ENCODE measurements around the gene DNAH9.

DNAH9 gene

GRCh38 chr17:11668618-11669017, 70.3 kb downstream of the DNAH9 start:
- DNase-seq, result no peak

- DNase-seq, result no peak
Measured at GRCh38 chr17:11671126-11671525, 72.9 kb downstream of the DNAH9 start.

DNA sequence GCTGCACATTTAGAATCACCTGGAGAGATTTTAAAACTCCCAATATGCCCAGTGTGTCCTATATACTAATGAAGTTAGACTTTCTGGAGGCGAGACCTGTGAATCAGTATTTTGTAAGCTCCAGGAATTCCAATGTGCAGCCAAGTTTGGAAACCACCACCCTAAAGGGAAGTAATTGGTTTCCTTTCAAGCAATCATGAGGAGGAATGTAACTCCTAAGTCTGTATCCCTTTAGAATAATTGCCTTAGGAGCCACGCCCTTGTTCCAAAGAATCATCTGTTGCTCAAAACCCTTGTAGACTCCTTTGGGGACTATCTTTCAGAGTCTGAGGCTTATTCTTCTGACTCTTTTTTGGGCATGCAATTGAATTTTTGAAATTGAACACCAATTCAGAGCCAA, 84.4 kb downstream of the DNAH9 start:
- DNase-seq, result no peak

DNA sequence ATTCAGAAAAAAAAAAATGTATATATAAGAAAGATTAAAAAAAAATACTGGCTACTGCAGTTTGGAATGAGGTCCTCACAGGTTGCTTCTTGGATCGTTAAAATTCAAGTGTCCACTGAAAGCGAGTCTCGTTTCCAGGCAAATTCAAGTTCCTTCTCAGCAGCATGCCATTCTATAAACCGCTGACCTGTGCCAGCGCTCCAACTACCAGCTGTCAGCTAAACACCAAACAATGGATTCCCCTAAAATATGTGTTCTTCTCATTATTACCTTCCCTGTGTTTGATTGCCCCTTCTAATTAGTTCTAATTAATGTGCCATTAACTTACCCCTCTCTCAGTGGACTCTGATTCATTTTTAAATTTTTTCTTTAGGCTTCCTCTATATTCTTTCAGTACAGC, 92.4 kb downstream of the DNAH9 start:
- DNase-seq, result no peak

DNA sequence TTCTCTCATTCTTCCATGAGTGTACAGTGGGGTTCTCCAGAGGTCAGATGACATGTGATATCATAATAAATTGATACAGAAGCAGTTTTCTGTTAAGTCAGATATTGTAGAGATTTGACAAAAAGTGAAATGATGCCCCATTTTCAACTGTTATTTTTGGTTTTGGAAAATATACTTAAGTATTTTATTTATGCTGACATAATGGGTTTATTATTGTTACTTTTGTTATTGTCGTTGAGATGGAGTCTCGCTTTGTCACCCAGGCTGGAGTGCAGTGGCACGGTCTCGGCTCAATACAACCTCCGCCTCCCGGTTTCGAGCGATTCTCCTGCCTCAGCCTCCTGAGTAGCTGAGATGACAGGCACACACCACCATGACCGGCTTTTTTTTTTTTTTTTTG, 94.4 kb downstream of the DNAH9 start:
- DNase-seq, result no peak

GRCh38 chr17:11693284-11693683, 95.0 kb downstream of the DNAH9 start:
- DNase-seq, result no peak

DNA sequence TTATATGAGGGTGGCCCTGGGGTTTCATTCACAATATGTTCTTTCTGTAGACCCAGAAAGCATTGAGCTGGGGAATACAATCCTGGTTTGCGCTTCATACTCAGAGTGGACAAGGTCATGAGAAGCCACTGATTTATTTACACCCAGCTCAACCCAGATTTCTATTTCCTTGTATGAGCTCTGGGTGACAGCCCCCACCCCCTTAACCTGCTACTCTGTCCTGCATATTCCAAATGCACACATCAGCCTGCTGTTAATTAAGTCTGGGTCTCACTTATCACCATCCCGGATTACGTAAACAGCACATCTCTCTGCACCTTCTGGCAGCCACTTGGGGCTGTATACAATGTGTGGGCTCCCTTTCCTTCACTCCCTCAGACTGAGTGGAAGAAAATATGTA, 102.4 kb downstream of the DNAH9 start:
- DNase-seq, result no peak

DNA sequence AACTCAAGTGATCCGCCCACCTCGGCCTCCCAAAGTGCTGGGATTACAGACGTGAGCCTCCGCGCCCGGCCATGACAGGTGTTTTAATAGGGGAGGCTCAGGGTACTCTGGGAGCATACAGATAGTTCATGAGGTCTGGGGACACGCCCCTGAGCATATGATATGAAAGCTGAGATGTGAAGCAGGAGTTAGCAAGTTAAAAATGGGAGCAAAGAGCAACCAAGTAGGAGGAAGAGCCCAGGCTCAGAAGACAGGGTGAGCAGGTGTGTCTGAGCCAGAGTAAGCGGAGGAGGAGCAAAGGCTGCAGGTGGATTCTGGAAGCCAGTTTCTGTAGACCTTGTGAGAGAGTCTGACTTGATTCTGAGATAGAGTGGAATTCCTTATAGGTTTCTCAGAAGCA, 103.6 kb downstream of the DNAH9 start:
- no peak for DNase-seq

DNA sequence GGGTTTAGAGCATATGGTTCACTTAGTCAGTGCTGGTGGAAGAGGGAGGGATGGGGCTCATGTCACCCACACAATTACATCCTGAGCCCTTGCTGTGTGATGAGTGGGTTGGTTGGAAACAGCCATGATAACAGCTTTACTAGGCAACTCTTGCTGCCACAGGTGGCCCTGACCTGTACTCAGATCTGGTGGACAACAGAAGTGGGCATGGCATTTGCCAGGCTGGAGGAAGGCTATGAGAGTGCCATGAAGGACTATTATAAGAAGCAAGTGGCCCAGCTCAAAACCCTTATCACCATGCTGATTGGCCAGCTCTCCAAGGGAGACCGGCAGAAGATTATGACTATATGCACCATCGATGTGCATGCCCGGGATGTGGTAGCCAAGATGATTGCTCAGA, 105.8 kb downstream of the DNAH9 start:
- DNase-seq, result no peak

DNA sequence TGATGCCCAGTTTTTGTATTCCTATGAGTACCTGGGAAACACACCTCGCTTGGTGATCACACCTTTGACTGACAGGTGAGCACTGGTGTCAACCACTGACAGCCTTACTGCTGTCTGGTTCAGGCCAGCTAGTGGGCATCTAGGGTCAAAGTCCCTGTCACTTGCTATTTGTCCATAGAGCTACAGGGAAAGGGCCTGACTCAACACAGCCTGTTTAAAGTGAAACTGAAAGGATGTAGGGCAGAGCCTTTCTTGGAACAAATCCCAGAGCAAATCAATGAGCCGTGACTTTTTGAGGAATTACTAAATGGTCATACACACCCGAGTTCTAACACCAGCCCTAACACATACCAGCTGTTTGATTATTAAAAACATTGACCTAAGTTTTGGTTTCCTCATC, 106.8 kb downstream of the DNAH9 start:
- no peak for DNase-seq

DNA sequence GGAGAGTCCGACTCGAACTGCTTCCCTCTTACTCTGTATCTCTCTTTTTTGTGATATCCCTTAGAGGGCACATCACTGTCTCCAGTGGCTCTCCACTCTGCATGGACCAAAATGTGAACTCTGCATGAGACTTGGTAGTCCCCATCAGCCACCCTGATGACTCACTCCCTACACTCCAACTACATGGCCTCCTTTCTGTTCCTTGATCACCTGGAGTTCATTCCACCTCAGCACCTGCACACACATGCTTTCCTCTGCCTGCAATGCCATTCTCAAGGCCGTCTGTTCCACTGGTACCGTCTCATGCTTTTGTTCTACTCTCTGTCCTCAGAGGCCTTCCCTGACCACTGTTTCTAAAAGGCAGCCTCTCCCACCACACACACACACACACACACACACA, 109.3 kb downstream of the DNAH9 start:
- DNase-seq, result no peak

GRCh38 chr17:11712456-11712855, 114.2 kb downstream of the DNAH9 start:
- no peak for DNase-seq

- no peak for DNase-seq
Measured at GRCh38 chr17:11719203-11719602, 120.9 kb downstream of the DNAH9 start.

DNA sequence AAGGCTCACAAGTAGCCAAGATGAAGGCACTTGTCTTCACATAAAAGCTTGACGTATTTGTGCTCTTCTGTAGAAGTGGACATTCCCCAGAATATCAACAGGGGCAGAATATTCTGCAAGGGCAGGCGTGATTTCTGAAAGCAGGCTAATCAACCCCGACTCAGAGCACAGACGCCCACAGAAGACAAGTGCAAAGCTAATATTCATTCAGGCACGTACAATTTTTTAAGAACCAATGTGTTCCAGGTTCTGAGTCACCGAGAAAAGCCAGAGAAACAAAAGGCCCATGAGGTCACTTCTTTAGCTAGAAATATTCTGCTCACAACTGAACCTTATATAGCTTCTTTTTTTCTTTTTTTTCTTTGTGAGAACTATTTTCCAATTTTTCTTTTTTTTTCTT, 121.6 kb downstream of the DNAH9 start:
- no peak for DNase-seq

DNA sequence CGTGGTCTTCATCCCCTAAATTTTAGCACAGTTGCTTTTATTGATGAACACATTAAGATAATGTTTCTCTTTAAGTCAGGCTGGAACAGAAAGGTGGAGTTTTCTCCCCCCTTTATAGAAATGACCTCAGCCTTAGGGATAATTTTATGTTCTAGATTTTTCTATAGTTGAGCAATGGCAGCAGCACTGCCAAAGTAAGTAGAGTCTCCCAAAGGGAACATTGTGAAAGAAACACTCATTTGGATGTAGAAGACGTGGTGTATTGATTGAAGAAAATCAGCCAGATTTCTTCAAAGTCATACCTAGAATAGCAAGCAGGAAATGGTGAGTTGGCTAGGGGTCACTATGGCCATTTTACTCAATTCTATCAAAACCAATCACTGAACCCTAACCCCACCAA, 122.5 kb downstream of the DNAH9 start:
- DNase-seq, result no peak

DNA sequence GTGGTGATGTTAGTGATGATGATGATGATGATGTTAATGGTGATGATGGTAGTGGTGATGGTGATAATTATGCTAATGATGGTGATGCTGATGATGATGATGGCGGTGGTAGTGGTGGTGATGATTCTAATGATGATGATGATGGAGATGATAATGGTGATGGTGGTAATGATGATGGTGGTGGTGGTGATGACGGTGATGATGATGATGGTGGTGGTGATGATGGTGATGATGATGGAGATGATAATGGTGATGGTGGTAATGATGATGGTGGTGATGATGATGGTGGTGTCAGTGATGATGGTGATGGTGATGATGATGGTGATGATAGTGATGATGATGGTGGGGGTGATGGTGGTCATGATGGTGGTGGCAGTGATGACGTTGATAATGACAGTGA, 132.5 kb downstream of the DNAH9 start:
- DNase-seq, result no peak

- DNase-seq, result no peak
Measured at GRCh38 chr17:11736613-11737312, 138.5 kb downstream of the DNAH9 start.

GRCh38 chr17:11737313-11737679, 139.0 kb downstream of the DNAH9 start:
- DNase-seq, result no peak

GRCh38 chr17:11738151-11738550, 139.9 kb downstream of the DNAH9 start:
- DNase-seq, result no peak

DNA sequence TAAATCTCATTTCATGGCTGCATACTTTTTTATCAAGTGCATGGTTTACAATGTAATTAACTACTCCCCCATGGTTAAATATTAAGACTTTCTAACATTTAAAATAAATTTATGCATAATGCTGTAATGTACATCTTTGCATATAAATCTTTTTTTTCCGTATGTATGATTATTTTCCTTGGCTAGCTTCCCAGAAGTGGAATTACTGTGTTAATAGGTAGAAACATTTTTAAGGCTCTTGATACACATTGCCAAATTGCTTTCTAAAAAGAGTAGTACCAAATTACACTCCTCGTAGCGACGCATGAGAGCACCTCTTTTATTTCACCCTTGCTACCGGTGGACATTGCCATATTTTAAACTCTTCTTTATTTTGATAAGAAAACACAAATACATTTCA, 141.1 kb downstream of the DNAH9 start:
- DNase-seq, result no peak

DNA sequence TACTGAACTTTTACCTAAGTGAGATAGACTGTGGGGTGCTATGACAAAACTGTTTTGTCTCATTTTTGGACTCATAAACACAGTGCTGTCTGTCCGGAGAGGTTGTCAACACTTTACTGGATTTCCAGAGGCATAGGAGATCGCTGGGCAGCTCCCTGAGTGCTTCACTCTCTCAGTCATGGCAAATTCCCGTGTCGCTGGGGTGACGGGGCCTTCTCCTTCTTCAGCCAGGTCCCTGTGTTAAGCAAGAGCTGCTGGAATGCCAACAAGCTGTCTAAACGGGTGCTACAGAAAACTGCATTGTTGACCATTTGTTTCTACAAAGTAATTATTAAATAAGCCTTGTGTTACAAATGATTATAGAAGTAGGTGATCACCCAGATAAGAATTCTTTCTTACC, 141.6 kb downstream of the DNAH9 start:
- DNase-seq, result no peak

DNA sequence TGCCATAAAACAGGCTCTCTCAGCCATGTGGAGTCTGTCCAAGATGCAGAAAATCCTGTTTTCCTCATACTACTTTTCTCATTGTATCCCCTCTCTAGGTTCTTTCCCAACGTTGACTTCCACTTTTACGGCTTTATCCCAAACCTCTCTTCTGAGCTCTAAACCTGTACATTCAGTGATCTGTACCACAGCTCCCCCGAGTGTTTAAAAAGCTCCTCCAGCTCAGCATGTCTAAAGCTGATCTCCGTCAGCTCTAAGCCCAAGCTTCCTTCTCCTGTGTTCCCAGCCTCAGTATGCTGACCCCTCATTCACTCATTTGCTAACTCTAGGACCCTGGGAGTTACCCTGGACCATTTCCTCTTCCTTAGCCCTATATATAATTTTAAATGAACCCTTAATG, 144.6 kb downstream of the DNAH9 start:
- DNase-seq, result no peak

DNA sequence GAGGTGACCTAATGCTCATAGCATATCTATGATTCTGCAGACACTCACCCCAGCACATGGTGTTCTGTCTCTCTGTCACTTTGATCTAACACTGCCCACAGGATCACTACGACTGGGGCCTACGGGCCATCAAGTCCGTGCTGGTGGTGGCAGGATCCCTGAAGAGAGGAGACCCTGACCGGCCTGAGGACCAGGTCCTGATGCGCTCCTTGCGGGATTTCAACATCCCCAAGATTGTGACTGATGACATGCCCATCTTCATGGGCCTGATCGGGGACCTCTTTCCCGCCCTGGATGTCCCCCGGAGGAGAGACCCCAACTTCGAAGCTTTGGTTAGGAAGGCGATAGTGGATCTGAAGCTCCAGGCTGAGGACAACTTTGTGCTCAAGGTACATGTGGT, 146.4 kb downstream of the DNAH9 start:
- no peak for DNase-seq

- no peak for DNase-seq
Measured at GRCh38 chr17:11747441-11747840, 149.2 kb downstream of the DNAH9 start.

DNA sequence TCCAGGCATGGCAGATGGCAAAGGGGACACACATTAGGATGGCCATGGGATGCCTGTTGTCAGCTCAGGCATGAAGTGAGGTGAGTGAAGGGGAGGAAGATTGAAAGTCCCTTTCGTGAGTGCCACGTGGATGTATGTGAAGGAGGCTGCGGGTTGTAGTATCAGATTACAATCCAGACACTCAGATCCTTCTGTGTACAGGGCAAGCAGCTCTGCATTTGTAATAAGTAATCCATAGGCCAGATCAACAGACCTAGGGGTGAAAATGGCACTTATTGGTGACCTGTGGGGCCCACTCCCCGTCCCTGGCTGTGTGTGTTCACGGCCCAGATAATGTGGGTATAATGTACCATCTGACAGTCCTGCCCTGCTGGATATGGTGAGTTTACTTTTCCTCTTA, 159.5 kb downstream of the DNAH9 start:
- DNase-seq, result no peak

GRCh38 chr17:11768106-11768505, 169.8 kb downstream of the DNAH9 start:
- no peak for DNase-seq

All from NCI-H748 treated with DMSO at 0.1 percent for 48 hours (cell line).